GM12878 (cell line): ENCODE measurements around the gene TNRC18. TPM values are rescaled to one million over a fixed set of nuclear protein-coding genes. Genes with fewer than 3 reads are reported as not detected.

ENCODE experiments used
- ATF2 ChIP-seq: IDR thresholded peaks from 2 replicates; pipeline ENCODE4 v1.6.1; 2012; ENCODE audit warnings: low read length, inconsistent platforms
- BCL11A ChIP-seq: IDR thresholded peaks from 2 replicates; pipeline ENCODE4 v1.6.1; 2011; ENCODE audit warnings: low read depth, low read length
- CREM ChIP-seq: IDR thresholded peaks from 2 replicates; pipeline ENCODE4 v1.6.1; 2014; ENCODE audit warnings: antibody characterized with exemption, low read depth
- CUX1 ChIP-seq: IDR thresholded peaks from 2 replicates; pipeline ENCODE4 v1.6.1; 2012; ENCODE audit warnings: improper control_type of control experiment, low read depth, low read length; ENCODE audit not compliant: insufficient replicate concordance
- E4F1 ChIP-seq: fragments of 450-650 bp; IDR thresholded peaks from 2 replicates; pipeline ENCODE4 v1.6.1; 2018; ENCODE audit warnings: borderline replicate concordance, mild to moderate bottlenecking; ENCODE audit not compliant: partially characterized antibody
- EED ChIP-seq: sonication (generic); IDR thresholded peaks from 2 replicates; pipeline ENCODE4 v1.6.1; 2016; ENCODE audit warnings: antibody characterized with exemption, low read depth
- GABPA ChIP-seq: IDR thresholded peaks from 2 replicates; pipeline ENCODE4 v1.6.1; 2014; ENCODE audit warnings: antibody characterized with exemption, low read depth, mild to moderate bottlenecking, inconsistent platforms
- IRF5 ChIP-seq: fragments of 450-650 bp; IDR thresholded peaks from 2 replicates; pipeline ENCODE4 v1.6.1; 2017; ENCODE audit warnings: borderline replicate concordance
- MEF2B ChIP-seq: fragments of 450-650 bp; IDR thresholded peaks from 2 replicates; pipeline ENCODE4 v1.6.1; 2018; ENCODE audit warnings: mild to moderate bottlenecking, moderate library complexity; ENCODE audit not compliant: partially characterized antibody, poor library complexity, severe bottlenecking
- NR2C2 ChIP-seq: IDR thresholded peaks from 2 replicates; pipeline ENCODE4 v1.6.1; 2011; ENCODE audit warnings: borderline replicate concordance, low read depth; ENCODE audit not compliant: control insufficient read depth, insufficient read length
- POLR2AphosphoS5 ChIP-seq: IDR thresholded peaks from 2 replicates; pipeline ENCODE4 v1.6.1; 2011; ENCODE audit warnings: mild to moderate bottlenecking, low read length, inconsistent platforms
- POU2F2 ChIP-seq: IDR thresholded peaks from 3 replicates; pipeline ENCODE4 v1.6.1; 2011; ENCODE audit warnings: low read depth, mild to moderate bottlenecking, low read length, borderline replicate concordance
- RB1 ChIP-seq: fragments of 450-650 bp; formaldehyde crosslinking; IDR thresholded peaks from 2 replicates; pipeline ENCODE4 v1.6.1; 2017; ENCODE audit warnings: mild to moderate bottlenecking, borderline replicate concordance
- RELA ChIP-seq: fragments of 450-650 bp; IDR thresholded peaks from 2 replicates; pipeline ENCODE4 v1.8.0; 2014; ENCODE audit warnings: borderline replicate concordance; ENCODE audit not compliant: partially characterized antibody
- SMARCA5 ChIP-seq: fragments of 450-650 bp; IDR thresholded peaks from 2 replicates; pipeline ENCODE4 v1.6.1; 2017; ENCODE audit warnings: mild to moderate bottlenecking
- SRF ChIP-seq, 2 experiments: IDR thresholded peaks; 2 replicates each; pipeline ENCODE4 v1.6.1; 2011; ENCODE audit warnings: low read depth in 2 of 2, low read length in 2 of 2, mild to moderate bottlenecking in 1 of 2, moderate library complexity in 1 of 2
- TARDBP ChIP-seq: IDR thresholded peaks from 2 replicates; pipeline ENCODE4 v1.6.1; 2016; ENCODE audit warnings: borderline replicate concordance
- TCF12 ChIP-seq: IDR thresholded peaks from 2 replicates; pipeline ENCODE4 v1.6.1; 2011; ENCODE audit warnings: low read depth, mild to moderate bottlenecking, low read length
- TCF7 ChIP-seq: IDR thresholded peaks from 2 replicates; pipeline ENCODE4 v1.6.1; 2014; ENCODE audit warnings: antibody characterized with exemption, borderline replicate concordance
- ZNF207 ChIP-seq: fragments of 450-650 bp; IDR thresholded peaks from 2 replicates; pipeline ENCODE4 v1.6.1; 2014; ENCODE audit warnings: antibody characterized with exemption, mild to moderate bottlenecking, borderline replicate concordance
- ZNF274 ChIP-seq: IDR thresholded peaks from one replicate; pipeline ENCODE4 v1.8.0; 2011; ENCODE audit not compliant: insufficient read length, insufficient read depth
- polyA plus RNA-seq, 11 experiments: library from polyadenylated mRNA; depleted of rRNA in 4 of 11; unstranded in 6 of 11; stranded (reverse) in 5 of 11; fragments of >200 nt; fragmentation: Nextera tagmentation in 4 of 11; fragmentation: Illumina TruSeq in 1 of 11; extraction: Ambion mirVana in 4 of 11; extraction: Trizol in 1 of 11; gene quantifications; 1 replicate in 1 of 11; 2 replicates in 10 of 11; pipeline versions ENCODE4 v1.2.1 to v1.2.3, GENCODE V29; 2011 to 2016; ENCODE audit warnings: inconsistent platforms in 2 of 11, missing spikeins in 2 of 11, low read depth in 1 of 11
- total RNA-seq, 4 experiments: library from RNA; depleted of rRNA in 3 of 4; stranded (reverse); fragments of >200 nt in 3 of 4; fragmentation: Illumina TruSeq in 1 of 4; extraction: Trizol in 1 of 4; gene quantifications; 2 replicates each; pipeline versions ENCODE4 v1.2.1 to v1.2.3, GENCODE V29; 2013 to 2021

The TNRC18 gene
- total and polyA plus RNA-seq, 10 of the 15 experiments (the other 5 are each of a cell fraction or from before 2014, with no cell fraction given), result 0.02 to 31.7 (median 5.4) TPM

- no peak for TF ChIP-seq POLR2AphosphoS5
- peak; percentile 29 for TF ChIP-seq MEF2B
- TF ChIP-seq TCF12, result no peak
- TF ChIP-seq IRF5, result no peak
- no peak for TF ChIP-seq TARDBP
- TF ChIP-seq NR2C2, result no peak
- TF ChIP-seq BCL11A, result no peak
- TF ChIP-seq ZNF207, result no peak
- TF ChIP-seq RB1, result peak; percentile 49; the same call in 1 of the 2 replicates
- TF ChIP-seq ZNF274, result no peak
- TF ChIP-seq RELA, result no peak
- TF ChIP-seq CREM, result no peak
- TF ChIP-seq CUX1, result no peak
- no peak for TF ChIP-seq E4F1
- TF ChIP-seq TCF7, result no peak
- TF ChIP-seq SRF (IDR thresholded peaks at IDR 0.05; ENCODE audit: low read depth in 2 of 2, low read length in 2 of 2), result no peak
- TF ChIP-seq GABPA, result no peak
- no peak for TF ChIP-seq POU2F2
- TF ChIP-seq ATF2, result no peak
- TF ChIP-seq SMARCA5, result 0 out of 2 replicates have a peak, but pooled peaks have one; percentile 38
- TF ChIP-seq EED, result no peak
These were observed 27.1 kb upstream of the TNRC18 start (continued) for GRCh38 chr7:5450549-5451327.
